HUES64 (cell line): Measurements from ENCODE around the gene GON4L.

Experiments used
- H3K27ac ChIP-seq: 2 replicates; pipeline ENCODE4 v1.7.0; 2013; ENCODE audit warnings: low read depth, low read length, inconsistent platforms
- H3K27me3 ChIP-seq: 2 replicates; pipeline ENCODE4 v1.6.1; 2013; ENCODE audit warnings: mild to moderate bottlenecking, low read length; ENCODE audit not compliant: insufficient read depth
- H3K36me3 ChIP-seq: 2 replicates; pipeline ENCODE4 v1.6.1; 2013; ENCODE audit warnings: mild to moderate bottlenecking, low read length; ENCODE audit not compliant: insufficient read depth
- H3K4me1 ChIP-seq: 2 replicates; pipeline ENCODE4 v1.6.1; 2013; ENCODE audit warnings: mild to moderate bottlenecking, low read length, moderate library complexity; ENCODE audit not compliant: insufficient read depth
- H3K4me3 ChIP-seq: 2 replicates; pipeline ENCODE4 v1.5.1; 2013; ENCODE audit warnings: mild to moderate bottlenecking, low read length, moderate library complexity
- H3K9ac ChIP-seq: 2 replicates; pipeline ENCODE4 v1.6.1; 2013; ENCODE audit warnings: mild to moderate bottlenecking, low read depth, low read length
- H3K9me3 ChIP-seq: 2 replicates; pipeline ENCODE4 v1.6.1; 2013; ENCODE audit warnings: low read depth, low read length; ENCODE audit not compliant: insufficient read depth
- WGBS: fragments of 150-250, 120-280 bp; methylation state at CpG from one replicate; pipeline ENCODE4 v1.1.7; 2013; ENCODE audit warnings: missing lambda C conversion rate; 5-methylcytosine and 5-hydroxymethylcytosine counted together

Gene GON4L

DNA sequence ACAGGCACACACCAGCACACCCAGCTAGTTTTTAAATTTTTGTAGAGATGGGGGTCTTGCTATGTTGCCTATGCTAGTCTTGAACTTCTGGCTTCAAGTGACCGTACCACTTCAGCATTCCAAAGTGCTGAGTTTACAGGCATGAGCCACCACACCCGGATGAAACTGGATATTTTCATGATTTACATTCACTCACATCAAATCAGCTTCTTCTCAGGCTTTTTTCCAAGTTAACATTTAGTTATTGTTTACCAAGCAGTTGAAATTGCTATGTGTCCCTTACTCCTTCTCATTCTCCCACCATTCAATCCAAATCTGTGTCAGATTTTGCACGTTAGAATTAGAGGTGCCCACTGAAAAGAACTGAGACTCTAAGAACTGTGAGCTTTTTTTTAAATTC lies 35.8 kb upstream of the GON4L start:
- H3K27me3 ChIP-seq = no peaks in the 10 kb centered on the region
- H3K9me3 ChIP-seq = no peaks in the 10 kb centered on the region
- H3K9ac ChIP-seq = no peak overlapping the region
- no peaks in the 10 kb centered on the region for H3K4me1 ChIP-seq
- H3K27ac ChIP-seq = no peak overlapping the region
- 72% methylated on average over 3 of the region's 3 CpGs for WGBS
- H3K4me3 ChIP-seq = no peak overlapping the region
- H3K36me3 ChIP-seq = peaks cover 14% of the 10 kb centered on the region

- H3K9ac ChIP-seq = no peak overlapping the region
- H3K36me3 ChIP-seq = no peaks in the 10 kb centered on the region
- H3K27me3 ChIP-seq = no peaks in the 10 kb centered on the region
- 64% methylated on average over 3 of the region's 3 CpGs for WGBS
- H3K4me1 ChIP-seq = no peaks in the 10 kb centered on the region
- H3K4me3 ChIP-seq = no peak overlapping the region
- H3K9me3 ChIP-seq = no peaks in the 10 kb centered on the region
- H3K27ac ChIP-seq = no peak overlapping the region
Observed at GRCh38 chr1:155890251-155890650, 33.2 kb upstream of the GON4L start.

DNA sequence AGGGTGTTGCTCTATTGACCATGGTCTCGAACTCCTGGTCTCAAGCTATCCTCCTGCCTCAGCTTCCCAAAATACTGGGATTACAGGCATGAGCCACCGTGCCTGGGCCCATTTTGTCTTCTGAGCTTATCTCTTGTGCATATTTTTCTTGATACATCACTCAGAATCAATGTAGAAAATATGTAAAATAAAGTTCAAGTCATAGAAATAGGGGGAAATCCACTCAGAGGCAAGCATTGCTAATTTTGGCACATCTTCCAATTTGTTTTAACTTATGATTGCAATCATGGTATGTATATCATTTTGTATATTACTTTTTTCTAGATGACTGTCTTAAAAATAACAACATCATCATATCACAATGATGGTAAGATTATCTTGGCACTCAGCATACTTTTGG lies 32.6 kb upstream of the GON4L start:
- H3K36me3 ChIP-seq = no peaks in the 10 kb centered on the region
- H3K27me3 ChIP-seq = no peaks in the 10 kb centered on the region
- H3K9me3 ChIP-seq = no peaks in the 10 kb centered on the region
- no peaks in the 10 kb centered on the region for H3K4me1 ChIP-seq
- no peak overlapping the region for H3K9ac ChIP-seq
- 92% methylated on average over 2 of the region's 2 CpGs for WGBS
- no peak overlapping the region for H3K27ac ChIP-seq
- H3K4me3 ChIP-seq = no peak overlapping the region

DNA sequence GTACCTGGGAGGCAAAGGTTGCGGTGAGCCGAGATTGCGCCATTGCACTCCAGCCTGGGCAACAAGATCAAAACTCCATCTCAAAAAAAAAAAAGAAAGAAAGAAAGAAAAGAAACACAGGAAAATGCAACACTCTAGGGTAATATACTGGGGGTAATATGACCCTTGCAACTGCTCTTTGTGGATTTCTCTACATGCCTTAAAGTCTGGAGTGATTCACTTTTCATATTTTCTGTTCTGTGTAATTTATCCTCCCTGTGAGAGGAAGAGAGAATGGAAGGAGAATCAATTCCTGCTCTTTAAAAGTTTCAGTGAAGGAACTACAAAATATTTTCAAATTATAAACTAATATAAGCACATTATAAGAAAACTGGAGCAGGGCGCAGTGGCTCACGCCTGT lies 31.5 kb upstream of the GON4L start:
- Histone ChIP-seq H3K36me3 (no peaks in the 10 kb centered on the region), H3K27ac (no peak overlapping the region), H3K27me3 (no peaks in the 10 kb centered on the region), H3K9me3 (no peaks in the 10 kb centered on the region), H3K9ac (no peak overlapping the region), H3K4me3 (no peak overlapping the region), H3K4me1 (no peaks in the 10 kb centered on the region)
- over 99% methylated on average over 4 of the region's 5 CpGs for WGBS

DNA sequence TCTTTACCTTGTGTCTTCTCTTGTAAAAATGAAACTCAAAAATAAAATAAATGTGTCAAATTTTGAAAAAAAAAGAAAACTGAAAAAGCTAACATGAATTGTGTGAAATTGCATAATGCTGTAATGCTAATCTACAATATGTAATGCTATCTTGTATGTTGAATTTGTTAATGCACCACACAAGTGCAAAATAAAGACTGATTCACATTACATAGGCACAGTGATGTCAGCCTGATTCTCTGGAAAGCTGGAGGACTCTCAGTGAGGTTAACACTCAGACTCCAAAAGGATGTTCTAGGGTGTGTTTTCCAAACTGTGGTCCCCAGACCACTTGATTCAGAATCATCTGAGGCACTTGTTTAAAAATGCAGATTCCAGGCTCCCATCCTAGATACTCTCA lies 28.0 kb upstream of the GON4L start:
- no peaks in the 10 kb centered on the region for H3K27me3 ChIP-seq
- no peaks in the 10 kb centered on the region for H3K9me3 ChIP-seq
- no peaks in the 10 kb centered on the region for H3K36me3 ChIP-seq
- H3K27ac ChIP-seq = no peak overlapping the region
- no peaks in the 10 kb centered on the region for H3K4me1 ChIP-seq
- H3K4me3 ChIP-seq = no peak overlapping the region
- H3K9ac ChIP-seq = no peak overlapping the region

DNA sequence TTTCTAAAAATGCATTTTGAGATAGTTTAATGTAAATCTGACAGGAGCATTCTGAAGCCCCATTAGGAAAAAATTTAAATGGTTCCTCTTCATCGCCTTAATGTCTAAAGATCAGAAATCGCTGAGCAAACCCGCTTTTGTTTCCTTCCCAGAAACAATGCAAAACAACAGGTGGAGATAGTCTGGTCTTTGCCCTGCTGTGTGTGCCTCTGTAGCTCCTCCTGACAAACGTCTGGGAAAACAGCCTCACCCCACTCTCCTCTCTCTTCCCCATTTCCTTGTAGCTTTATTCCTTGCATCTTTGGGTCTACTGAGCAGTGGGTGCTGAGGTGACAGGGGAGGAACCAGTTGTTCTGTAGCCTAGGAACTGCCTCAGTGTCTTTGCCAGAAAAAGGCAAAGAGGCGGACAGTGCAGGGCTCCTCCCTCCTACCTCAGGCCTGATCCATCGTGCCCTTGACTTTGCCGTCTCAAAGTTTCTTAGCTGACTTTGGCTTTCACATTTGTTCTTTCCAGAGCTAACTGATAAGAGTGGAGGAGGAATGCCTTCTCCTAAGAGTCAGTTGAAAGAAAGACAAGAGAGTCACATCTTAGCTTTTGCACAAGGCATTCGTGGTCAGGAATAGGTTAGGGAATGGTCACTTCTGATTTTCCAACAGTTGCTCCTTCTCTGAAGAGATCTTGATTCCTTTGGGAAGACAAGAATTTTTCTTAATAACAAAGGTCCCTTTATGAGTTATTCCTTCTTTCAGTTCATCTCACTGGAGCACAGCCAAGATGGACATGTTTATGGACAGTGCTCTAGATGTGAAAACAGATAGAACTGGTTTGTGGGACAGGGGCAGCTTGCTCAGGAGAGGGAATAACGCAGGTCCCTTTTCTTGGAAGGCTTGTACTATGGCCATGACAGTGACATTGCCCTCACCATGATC lies 27.3 kb upstream of the GON4L start:
- H3K27me3 ChIP-seq = no peaks in the 10 kb centered on the region
- H3K9ac ChIP-seq = no peak overlapping the region
- H3K4me1 ChIP-seq = no peaks in the 10 kb centered on the region
- no peaks in the 10 kb centered on the region for H3K9me3 ChIP-seq
- H3K36me3 ChIP-seq = no peaks in the 10 kb centered on the region
- no peak overlapping the region for H3K27ac ChIP-seq
- 80% methylated on average over 9 of the region's 9 CpGs for WGBS
- H3K4me3 ChIP-seq = no peak overlapping the region

DNA sequence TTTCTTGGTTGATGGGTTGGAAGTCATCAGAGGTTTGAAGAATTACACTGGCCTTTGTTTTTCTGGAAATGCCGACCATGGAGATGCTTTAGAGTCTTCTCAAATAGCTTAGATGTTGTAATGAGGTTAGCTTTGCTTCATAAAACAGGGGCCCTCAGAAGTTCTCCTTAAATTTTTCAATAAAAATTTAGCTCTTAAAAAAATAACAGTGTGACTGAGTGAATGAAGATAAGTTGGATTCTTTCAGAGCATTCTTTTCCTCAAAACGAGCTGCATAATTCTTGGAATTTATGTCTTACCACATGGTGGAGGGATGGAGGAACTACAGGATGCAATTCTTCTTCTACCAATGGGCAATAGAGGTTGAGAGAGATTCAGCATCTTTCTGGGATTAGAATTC lies 25.8 kb upstream of the GON4L start:
- H3K4me3 ChIP-seq = no peak overlapping the region
- H3K4me1 ChIP-seq = no peaks in the 10 kb centered on the region
- no peaks in the 10 kb centered on the region for H3K9me3 ChIP-seq
- H3K36me3 ChIP-seq = no peaks in the 10 kb centered on the region
- WGBS = 85% methylated on average over 2 of the region's 2 CpGs
- no peaks in the 10 kb centered on the region for H3K27me3 ChIP-seq
- H3K9ac ChIP-seq = no peak overlapping the region
- H3K27ac ChIP-seq = no peak overlapping the region

GRCh38 chr1:155882235-155882634 lies 25.2 kb upstream of the GON4L start:
- no peak overlapping the region for H3K9ac ChIP-seq
- no peaks in the 10 kb centered on the region for H3K9me3 ChIP-seq
- H3K36me3 ChIP-seq = no peaks in the 10 kb centered on the region
- H3K4me3 ChIP-seq = no peak overlapping the region
- no peaks in the 10 kb centered on the region for H3K4me1 ChIP-seq
- no peak overlapping the region for H3K27ac ChIP-seq
- H3K27me3 ChIP-seq = no peaks in the 10 kb centered on the region

DNA sequence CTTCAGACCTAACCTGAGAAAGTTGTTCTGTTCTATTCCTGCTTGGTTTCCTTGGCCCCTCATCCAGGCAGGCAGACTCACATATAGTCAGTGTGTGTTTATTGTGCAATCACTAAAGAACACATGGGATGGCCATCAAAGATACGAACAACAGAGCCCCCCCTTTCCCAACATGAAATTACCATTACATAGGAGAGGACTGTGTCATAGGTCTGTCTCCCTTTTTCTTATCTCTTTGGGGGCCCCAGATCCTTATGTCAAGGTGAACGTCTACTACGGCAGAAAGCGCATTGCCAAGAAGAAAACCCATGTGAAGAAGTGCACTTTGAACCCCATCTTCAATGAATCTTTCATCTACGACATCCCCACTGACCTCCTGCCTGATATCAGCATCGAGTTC lies 23.9 kb upstream of the GON4L start:
- H3K4me1 ChIP-seq = no peaks in the 10 kb centered on the region
- H3K9ac ChIP-seq = no peak overlapping the region
- no peaks in the 10 kb centered on the region for H3K36me3 ChIP-seq
- H3K27ac ChIP-seq = no peak overlapping the region
- 90% methylated on average over 6 of the region's 6 CpGs for whole genome bisulfite sequencing
- no peak overlapping the region for H3K4me3 ChIP-seq
- H3K27me3 ChIP-seq = no peaks in the 10 kb centered on the region
- H3K9me3 ChIP-seq = no peaks in the 10 kb centered on the region

GRCh38 chr1:155880251-155880650 lies 23.2 kb upstream of the GON4L start:
- Histone ChIP-seq H3K27ac (no peak overlapping the region), H3K4me1 (no peaks in the 10 kb centered on the region), H3K9ac (no peak overlapping the region), H3K27me3 (no peaks in the 10 kb centered on the region), H3K4me3 (no peak overlapping the region), H3K36me3 (no peaks in the 10 kb centered on the region), H3K9me3 (no peaks in the 10 kb centered on the region)
- WGBS = 96% methylated on average over 2 of the region's 2 CpGs

GRCh38 chr1:155877945-155878344 lies 20.9 kb upstream of the GON4L start:
- H3K9ac ChIP-seq = no peak overlapping the region
- H3K9me3 ChIP-seq = no peaks in the 10 kb centered on the region
- no peaks in the 10 kb centered on the region for H3K27me3 ChIP-seq
- no peak overlapping the region for H3K27ac ChIP-seq
- no peaks in the 10 kb centered on the region for H3K36me3 ChIP-seq
- WGBS = 92% methylated on average over 2 of the region's 2 CpGs
- no peaks in the 10 kb centered on the region for H3K4me1 ChIP-seq
- H3K4me3 ChIP-seq = no peak overlapping the region

- Histone ChIP-seq H3K27me3 (no peaks in the 10 kb centered on the region; the same call in 1 of the 2 replicates), H3K36me3 (no peaks in the 10 kb centered on the region), H3K27ac (no peak overlapping the region), H3K9ac (no peak overlapping the region), H3K4me1 (no peaks in the 10 kb centered on the region), H3K4me3 (no peak overlapping the region), H3K9me3 (no peaks in the 10 kb centered on the region)
- WGBS = 89% methylated on average over 9 of the region's 9 CpGs
Observed at GRCh38 chr1:155873860-155874259, 16.8 kb upstream of the GON4L start.
